Measurements from ENCODE around the gene ADGRB2.
"Not testable (repeated sequence)": the region's sequence is repeated elsewhere in the genome, so short reads cannot be mapped to it uniquely, and the experiment has no call there.

The ADGRB2 gene

DNA sequence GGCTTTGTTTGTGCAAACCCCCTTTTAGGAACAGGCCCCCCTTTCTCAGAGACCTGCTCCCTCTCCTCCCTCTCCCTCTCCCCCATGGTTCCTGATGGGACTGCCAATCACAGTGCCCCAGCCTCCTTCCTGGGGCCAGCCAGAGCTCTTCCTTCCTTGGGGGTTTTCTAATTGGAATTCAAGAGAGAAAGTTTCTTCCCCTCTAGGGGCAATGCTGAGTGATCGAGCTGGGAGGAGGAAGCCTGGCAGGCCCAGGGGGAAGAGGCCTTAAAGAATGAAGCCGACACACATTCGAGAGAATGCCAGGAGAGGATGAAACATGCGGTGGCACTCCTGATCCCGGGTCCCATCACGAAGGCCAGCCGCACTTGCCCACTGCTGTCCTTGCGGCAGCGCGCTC is 39.0 kb downstream of the ADGRB2 start:
- DNase-seq = no peak

DNA sequence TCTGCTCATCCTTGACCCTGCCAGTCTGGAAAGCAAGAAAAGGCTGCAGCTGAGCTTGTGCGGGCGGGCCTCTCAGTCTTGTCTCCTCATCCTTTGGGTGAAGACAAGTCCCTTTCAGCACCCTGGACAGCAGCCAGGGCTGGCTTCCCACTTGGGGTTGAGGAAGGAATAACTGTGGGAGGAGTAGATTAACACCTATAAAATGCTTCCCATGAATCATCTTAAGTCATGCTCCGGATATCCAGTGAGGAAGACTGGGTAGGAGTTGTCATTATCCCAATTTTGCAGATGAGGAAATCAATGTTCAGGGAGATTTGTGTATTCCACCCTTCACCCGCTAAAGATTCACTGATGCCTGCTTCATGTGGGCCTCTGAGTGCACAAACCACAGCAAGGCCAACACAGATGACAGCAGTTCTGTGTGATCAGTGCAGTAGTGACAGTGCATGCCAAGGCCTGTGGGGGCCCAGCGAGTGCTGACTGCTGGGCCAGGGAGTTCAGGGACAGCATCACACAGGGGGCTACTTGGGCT is 40.2 kb downstream of the ADGRB2 start:
- no peak for DNase-seq

DNA sequence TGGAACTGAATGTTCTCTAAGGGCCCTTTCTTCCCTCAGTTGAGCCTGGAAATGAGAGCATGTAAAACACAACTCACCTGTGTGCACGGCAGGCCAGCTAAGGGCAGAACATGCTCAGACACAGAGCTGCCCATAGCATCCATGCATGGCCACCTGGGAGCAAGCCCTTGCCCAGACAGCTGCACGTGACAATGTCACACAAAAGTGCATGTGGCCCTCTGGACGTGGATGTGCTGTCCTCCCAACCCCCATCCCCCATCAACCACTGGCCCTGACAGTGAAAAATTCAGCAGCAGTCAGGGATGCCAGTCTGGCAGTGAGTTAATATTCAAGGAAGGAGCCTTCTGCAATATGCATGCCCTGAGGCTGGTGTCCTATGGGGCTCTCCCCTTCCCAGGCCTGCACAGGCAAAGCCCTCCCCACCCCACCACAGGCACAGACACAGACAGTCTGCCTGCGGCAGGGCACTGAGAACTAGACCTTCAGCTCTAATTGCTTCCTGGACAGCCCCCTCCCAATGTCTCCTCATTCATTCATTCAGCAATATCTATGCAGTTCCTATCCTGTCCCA is 45.7 kb downstream of the ADGRB2 start:
- no peak for DNase-seq

- no peak for DNase-seq
Measured at GRCh38 chr1:31717341-31717740, 46.8 kb downstream of the ADGRB2 start.

- DNase-seq = no peak
Measured at GRCh38 chr1:31715873-31716220, 48.3 kb downstream of the ADGRB2 start.

DNA sequence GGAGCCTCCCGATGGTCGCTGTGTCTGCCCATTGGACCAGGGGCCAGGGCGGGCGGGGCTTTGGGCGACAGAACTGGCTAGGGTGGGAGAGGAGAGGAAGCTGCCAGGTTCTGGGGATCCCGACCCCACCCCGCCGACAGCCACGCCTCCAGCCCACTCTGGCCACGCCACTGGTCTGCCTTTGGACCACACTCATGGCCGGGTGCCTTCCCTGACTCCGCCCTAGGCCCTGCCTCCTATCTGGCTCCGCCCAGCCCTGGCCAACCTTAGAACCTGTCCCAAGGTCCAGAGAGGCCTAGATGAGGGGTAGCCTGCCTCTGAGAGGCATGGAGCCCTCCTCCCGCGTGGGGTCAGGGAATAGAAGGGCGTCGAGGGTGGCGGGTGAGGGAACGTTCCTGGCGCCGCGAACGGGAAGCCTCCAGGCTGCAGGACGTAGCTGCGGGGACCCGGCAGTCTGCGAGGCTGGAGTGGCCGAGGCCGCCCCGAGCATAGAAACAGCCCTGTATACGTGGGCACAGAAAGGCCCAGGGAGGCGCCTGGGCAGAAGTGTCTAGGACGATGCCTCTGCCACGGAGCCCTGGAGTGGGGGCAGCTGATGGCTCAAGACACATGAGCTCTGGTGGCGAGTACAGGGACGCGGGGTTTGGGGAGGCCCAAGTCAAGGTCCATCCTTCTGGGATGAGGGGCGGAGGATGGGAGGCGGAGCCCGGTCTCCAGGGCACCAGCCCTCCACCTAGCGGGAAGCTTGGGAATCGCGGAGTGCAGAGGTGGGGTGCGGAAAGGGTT is 48.9 kb downstream of the ADGRB2 start:
- no peak for DNase-seq

DNA sequence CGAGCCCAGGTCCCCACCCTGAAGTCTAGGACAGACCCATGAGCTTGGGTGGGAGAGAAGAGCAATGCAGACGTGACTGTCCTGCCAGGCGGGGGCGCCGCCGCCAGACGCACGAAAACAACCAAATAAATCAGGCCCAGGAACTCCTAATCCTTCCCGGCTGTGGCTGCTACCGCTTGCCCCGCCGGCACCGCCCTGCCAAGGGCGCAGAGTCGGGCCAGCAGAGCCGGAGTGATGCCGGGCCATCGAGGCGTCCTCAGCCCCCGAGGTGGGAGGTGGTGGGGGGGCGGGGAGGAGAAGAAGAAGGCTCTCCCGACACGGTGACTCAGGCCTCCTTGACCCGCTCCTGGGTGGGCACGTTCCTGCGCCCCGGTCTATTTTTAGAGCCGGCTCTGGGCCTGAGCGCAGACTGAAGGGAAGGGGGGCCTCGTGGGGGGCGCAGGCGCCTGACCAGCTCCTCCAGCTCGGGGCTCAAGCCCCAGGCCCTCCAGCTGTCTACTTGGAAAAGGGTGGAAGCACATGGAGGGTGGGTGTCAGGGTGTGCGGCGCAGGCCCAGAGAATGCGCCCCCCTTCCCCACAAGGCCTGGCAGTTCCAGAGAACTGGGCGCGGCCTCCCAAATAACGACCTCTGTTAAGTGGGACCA is 49.6 kb downstream of the ADGRB2 start:
- DNase-seq = no peak

DNA sequence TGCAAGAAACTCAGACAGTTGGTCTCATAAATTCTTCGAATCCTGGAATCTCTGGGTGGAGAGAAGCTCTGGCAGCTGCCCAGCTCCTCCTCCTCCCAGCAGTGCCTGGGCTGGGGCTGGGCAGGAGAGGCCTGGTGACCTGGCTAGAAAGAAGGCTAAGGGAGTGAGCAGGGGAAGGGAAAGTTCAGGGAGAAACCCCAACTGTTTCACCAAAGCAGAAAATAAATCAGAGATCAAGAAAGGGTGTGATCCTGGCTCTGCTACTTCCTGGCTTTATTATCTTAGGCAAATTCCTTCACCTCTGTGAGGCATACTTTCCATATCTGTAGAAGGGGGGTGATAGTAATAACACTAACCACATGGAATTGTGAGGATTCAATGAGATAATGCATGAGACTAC is 51.5 kb downstream of the ADGRB2 start:
- DNase-seq = no peak

- DNase-seq = no peak
Measured at GRCh38 chr1:31712068-31712467, 52.1 kb downstream of the ADGRB2 start.

DNA sequence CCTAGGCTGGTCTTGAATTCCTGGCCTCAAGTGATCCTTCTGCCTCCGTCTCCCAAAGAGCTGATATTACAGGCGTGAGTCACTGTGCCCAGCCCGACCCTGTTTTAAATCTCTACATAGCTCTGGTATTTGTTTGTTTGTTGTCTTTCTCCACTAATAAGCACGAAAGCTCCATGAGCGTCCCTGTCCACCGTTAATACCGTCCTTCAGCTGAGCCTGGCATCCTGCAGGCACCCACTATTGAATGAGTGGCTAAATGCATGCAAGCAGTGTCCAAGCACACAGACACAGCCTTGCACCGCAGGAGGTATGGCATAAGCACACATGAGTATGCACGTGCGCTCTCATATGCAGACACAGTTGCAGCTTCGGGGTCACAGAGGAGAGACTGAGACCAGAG is 55.8 kb downstream of the ADGRB2 start:
- DNase-seq = no peak

DNA sequence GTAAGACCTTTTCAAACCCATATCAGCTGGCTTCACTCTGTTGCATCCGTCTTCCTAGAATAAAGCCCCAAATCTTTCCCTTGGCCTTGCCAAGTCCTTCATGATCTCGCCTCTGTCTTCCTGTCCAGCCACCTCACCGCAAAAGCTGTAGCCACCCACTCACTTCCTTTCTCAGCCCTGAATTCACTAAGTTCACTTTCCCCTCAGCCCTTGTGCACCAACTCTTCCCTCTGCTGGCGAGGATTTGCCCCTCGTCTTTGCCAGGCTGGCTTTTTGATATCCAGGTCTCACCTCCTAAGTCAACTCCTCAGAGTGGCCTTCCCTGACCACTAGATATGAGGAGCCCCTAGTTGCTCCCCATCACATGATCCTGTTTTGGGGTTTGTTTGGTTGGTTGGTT is 56.4 kb downstream of the ADGRB2 start:
- DNase-seq = no peak

DNA sequence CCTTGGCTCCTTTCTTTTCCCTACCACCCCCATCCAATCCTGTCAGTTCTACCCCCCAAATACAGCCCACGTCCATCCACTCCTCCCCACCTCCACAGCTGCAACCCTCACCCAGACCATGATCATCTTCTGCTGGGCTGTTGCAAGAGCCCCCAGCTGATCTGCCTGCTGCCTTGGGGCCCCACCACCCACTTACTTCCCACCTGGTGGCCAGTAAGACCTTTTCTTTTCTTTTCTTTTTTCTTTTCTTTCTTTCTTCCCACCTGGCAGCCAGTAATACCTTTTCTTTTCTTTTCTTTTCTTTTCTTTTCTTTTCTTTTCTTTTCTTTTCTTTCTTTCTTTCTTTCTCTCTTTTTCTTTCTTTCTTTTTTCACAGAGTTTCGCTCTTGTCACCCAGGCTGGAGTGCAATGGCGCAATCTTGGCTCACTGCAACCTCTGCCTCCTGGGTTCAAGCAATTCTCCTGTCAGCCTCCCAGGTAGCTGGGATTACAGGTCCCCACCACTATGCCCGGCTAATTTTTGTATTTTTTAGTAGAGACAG is 57.0 kb downstream of the ADGRB2 start:
- DNase-seq = not testable (repeated sequence)

DNA sequence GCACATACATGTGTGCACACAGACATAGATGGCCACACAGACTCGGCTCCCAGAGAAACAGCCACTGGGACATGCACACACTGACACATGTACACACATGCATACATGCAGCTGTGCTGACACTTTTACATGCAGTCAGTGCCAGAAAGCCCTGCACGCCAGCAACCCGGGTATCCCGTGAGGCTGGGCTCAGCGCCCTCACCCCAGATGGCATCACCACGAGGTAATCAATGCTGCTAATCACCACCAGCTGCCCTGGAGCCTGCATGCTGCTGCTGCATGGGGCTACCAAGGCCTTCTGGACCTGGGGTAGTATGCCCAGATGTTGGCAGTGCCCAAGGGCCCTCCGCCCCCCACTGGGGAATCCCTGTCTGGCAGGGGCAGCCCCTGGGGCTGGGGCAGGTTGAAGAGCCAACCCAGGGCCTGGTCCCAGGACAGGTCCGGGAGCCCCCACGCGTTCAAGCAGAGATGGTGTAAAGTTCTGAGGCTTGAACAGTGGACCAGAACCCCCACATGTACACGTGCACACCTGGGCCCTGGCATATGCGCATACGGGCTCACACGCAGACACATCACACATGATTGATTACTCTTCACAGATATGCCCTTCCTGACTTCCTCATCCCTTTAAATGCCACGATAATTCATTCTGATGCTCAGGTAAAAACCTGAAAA is 57.6 kb downstream of the ADGRB2 start:
- DNase-seq = no peak

- DNase-seq = peak; percentile 31
Measured at GRCh38 chr1:31705080-31705866, 58.9 kb downstream of the ADGRB2 start.

- DNase-seq = no peak
Measured at GRCh38 chr1:31704271-31705079, 59.7 kb downstream of the ADGRB2 start.

DNA sequence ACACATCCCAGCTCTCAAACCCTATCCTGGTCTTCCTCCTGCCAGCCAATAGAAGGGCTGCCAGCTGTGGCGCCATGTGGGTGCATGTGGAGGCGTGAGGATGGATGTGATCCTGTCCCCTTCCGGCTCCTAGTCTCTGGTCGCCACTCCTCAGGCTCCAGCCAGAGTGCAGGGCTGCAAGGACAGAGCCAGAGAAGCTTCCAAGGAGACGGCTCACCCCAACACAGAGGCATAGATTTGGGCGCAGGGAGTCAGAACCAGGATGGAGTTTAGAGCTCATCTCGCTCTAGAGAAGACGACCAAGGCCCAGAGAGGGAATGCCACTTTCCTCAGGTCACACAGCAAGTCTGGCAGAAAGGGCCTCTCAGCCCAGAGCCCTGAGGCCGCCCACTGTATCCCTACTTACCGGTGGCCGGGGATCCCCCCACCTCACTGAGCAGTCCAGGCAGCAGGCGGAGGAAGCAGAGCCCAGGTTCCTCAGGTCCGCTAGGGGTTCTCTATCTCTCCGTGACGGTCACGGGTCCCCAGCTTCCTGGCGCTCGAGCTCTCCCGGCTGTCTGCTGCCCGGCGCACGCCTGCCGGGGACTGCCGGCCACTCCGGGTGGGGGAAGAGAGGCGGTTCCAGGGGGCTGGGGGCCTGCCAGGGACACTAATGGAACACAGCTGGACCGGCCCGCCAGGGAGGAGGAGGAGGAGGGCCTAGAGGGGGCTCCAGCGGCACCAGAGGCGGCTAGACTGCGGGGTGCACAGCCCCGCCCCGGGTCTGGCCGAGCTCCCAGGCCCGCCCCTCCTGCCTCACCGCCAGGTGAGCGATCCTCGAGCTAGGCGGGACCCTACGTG is 60.5 kb downstream of the ADGRB2 start, which contains the start of gene COL16A1:
COL16A1 (minus strand) TSS at position 587 of the 840 bp plus-strand sequence. CDS start 1,824 bp downstream, outside the sequence.
- no peak for DNase-seq

DNA sequence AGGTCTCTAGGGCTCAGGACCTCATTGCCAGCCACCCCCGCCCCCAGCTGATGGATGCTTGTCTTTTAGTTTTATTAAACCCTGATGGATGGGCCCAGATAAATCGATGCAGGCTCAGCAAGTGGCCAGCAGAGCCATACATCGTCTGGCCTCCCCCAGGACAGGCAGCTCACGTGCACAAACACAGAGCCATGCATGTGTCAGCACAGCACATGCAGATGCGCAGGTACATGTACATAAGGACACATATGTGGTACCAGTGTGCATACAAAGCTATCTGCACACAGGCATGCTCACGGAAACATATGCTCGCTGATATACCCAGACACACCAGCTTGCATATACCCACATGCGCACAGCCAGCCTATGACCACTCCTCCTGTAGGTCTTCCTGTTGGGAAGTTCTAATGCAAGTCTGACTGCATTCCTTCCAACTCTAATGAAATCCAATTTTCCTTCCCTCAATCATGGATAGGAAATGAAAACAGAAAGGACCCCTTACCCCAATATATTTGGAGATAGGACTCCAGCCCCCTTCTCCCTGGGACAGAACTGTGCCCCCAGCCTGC is 61.2 kb downstream of the ADGRB2 start:
- no peak for DNase-seq

- no peak for DNase-seq
Measured at GRCh38 chr1:31701091-31701736, 62.9 kb downstream of the ADGRB2 start.

DNA sequence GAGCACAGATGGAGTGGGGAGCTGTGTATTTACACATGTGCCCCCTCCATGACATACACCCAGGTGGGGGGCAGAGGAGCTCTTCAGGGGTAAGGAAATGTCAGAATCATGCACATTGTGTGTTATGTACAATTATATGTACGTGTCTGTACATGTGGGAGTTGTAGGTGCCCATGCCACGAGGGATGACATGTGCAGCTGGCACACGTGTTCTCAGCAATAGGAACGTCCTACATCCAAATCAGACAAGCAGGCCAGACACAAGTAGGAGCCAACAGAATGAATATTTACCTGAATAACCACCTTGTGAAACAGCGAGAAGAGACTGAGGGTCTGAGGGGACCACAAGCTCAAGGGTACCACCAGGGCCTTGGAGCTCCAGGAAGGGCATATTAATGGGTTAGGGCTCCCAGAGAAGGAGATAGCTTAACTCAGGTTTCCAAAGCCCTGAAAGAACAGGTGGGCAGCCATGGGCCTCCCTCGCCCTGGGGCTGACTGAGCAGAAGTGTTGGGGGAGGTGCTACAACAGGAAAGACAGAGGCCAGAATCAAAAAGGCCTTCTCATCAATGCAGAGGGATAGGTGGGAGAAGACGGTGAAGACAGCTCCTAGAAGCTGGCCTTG is 63.6 kb downstream of the ADGRB2 start:
- DNase-seq = no peak
